ENCODE measurements around the gene OR5B21. TPM values are rescaled to one million over a fixed set of nuclear protein-coding genes. Genes with fewer than 3 reads are reported as not detected.
A peak's percentile ranks its signal among the peaks of the same experiment; 100 is the strongest.

The OR5B21 gene
- not detected in 2 replicates for total RNA-seq

DNA sequence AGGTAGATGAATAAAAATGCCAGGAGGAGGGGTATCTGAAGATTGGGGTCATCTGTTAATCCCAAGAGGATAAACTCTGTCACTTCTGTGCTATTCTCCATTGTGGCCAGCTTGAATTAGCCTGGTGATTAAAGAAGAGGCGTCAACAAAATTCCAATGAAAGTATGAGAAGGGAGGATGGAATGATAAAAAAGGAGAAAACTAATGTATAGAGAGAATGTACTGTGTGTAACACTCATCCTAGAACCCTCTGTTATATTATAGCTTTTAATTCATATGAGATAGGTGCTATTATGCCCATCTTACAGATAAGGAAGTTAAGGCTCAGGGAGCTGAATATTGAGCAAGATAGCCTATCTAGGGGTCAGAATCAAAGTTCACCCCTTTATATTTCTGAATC lies at the start of gene OR5B21:
Gene OR5B21, minus strand, starts transcription at position 101 of the 400 bp plus-strand sequence. Its CDS starts 0 bp downstream, at position 101.
- no peak for DNase-seq (ENCODE audit: insufficient read length, low spot score, missing footprints)
- Histone ChIP-seq H3K79me2 (ENCODE audit: insufficient read depth, low read length) (no peaks in the 10 kb centered on the region), H2AFZ (ENCODE audit: low read length) (no peak within 1 kb of the TSS), H3K4me1 (ENCODE audit: insufficient read depth, low read length) (no peaks in the 10 kb centered on the region), H3K36me3 (ENCODE audit: insufficient read depth, low read length) (no peaks in the 10 kb centered on the region), H3K27ac (ENCODE audit: low read depth, low read length) (no peak within 1 kb of the TSS), H3K9me3 (ENCODE audit: low read depth, low read length) (no peaks in the 10 kb centered on the region), H3K27me3 (ENCODE audit: insufficient read depth, low read length) (no peaks in the 10 kb centered on the region), H3K4me2 (ENCODE audit: insufficient read depth, low read length) (no peak within 1 kb of the TSS), H3K4me3 (ENCODE audit: insufficient read depth, low read length) (no peak within 1 kb of the TSS), H4K20me1 (ENCODE audit: insufficient read depth, low read length) (no peaks in the 10 kb centered on the region)
- TF ChIP-seq, protein P1, sequence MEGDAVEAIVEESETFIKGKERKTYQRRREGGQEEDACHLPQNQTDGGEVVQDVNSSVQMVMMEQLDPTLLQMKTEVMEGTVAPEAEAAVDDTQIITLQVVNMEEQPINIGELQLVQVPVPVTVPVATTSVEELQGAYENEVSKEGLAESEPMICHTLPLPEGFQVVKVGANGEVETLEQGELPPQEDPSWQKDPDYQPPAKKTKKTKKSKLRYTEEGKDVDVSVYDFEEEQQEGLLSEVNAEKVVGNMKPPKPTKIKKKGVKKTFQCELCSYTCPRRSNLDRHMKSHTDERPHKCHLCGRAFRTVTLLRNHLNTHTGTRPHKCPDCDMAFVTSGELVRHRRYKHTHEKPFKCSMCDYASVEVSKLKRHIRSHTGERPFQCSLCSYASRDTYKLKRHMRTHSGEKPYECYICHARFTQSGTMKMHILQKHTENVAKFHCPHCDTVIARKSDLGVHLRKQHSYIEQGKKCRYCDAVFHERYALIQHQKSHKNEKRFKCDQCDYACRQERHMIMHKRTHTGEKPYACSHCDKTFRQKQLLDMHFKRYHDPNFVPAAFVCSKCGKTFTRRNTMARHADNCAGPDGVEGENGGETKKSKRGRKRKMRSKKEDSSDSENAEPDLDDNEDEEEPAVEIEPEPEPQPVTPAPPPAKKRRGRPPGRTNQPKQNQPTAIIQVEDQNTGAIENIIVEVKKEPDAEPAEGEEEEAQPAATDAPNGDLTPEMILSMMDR (IDR thresholded peaks at IDR 0.05; ENCODE audit: extremely low read depth, low read depth, low read length), result no peak

DNA sequence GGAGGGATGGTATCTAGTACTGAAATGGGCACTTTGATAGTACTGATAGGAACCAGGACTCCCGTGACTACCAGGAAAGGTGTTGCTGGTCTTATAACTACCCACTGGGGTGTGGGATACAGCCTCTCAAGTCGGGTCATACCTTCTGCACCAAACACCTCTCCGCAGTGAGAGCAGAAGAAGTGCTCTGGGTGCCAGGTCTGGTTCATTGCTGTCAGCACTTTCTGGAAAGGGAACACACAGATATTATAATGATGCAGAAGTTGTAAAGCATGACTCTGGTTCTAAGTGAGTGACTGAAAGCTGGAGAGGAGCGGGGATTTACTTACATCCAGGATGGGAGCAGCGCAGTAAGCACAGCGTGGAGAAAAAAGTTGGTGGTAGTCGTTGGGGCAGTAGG lies 41.7 kb upstream of the OR5B21 start:
- no peaks in the 10 kb centered on the region for H3K79me2 ChIP-seq (ENCODE audit: insufficient read depth, low read length)
- H3K4me1 ChIP-seq (ENCODE audit: insufficient read depth, low read length), result no peaks in the 10 kb centered on the region
- H3K36me3 ChIP-seq (ENCODE audit: insufficient read depth, low read length), result peaks cover 41% of the 10 kb centered on the region
- no peaks in the 10 kb centered on the region for H3K9me3 ChIP-seq (ENCODE audit: low read depth, low read length)
- no peak overlapping the region for H2AFZ ChIP-seq (ENCODE audit: low read length)
- TF ChIP-seq, protein P1 (IDR thresholded peaks at IDR 0.05; ENCODE audit: extremely low read depth, low read depth, low read length), result no peak
- no peaks in the 10 kb centered on the region for H3K27me3 ChIP-seq (ENCODE audit: insufficient read depth, low read length)
- no peaks in the 10 kb centered on the region for H4K20me1 ChIP-seq (ENCODE audit: insufficient read depth, low read length)
- DNase-seq (ENCODE audit: insufficient read length, low spot score, missing footprints), result peak; percentile 62
- no peak overlapping the region for H3K4me3 ChIP-seq (ENCODE audit: insufficient read depth, low read length)
- no peak overlapping the region for H3K27ac ChIP-seq (ENCODE audit: low read depth, low read length)
- no peak overlapping the region for H3K4me2 ChIP-seq (ENCODE audit: insufficient read depth, low read length)

GRCh38 chr11:58546841-58547240 lies 38.9 kb upstream of the OR5B21 start:
- Histone ChIP-seq H3K27ac (ENCODE audit: low read depth, low read length) (no peak overlapping the region), H4K20me1 (ENCODE audit: insufficient read depth, low read length) (no peaks in the 10 kb centered on the region), H3K4me1 (ENCODE audit: insufficient read depth, low read length) (no peaks in the 10 kb centered on the region), H3K4me2 (ENCODE audit: insufficient read depth, low read length) (no peak overlapping the region), H3K79me2 (ENCODE audit: insufficient read depth, low read length) (no peaks in the 10 kb centered on the region), H2AFZ (ENCODE audit: low read length) (no peak overlapping the region), H3K4me3 (ENCODE audit: insufficient read depth, low read length) (no peak overlapping the region), H3K36me3 (ENCODE audit: insufficient read depth, low read length) (peaks cover 33% of the 10 kb centered on the region), H3K27me3 (ENCODE audit: insufficient read depth, low read length) (no peaks in the 10 kb centered on the region), H3K9me3 (ENCODE audit: low read depth, low read length) (no peaks in the 10 kb centered on the region)
- no peak for DNase-seq (ENCODE audit: insufficient read length, low spot score, missing footprints)
- TF ChIP-seq, protein P1 (IDR thresholded peaks at IDR 0.05; ENCODE audit: extremely low read depth, low read depth, low read length), result no peak

DNA sequence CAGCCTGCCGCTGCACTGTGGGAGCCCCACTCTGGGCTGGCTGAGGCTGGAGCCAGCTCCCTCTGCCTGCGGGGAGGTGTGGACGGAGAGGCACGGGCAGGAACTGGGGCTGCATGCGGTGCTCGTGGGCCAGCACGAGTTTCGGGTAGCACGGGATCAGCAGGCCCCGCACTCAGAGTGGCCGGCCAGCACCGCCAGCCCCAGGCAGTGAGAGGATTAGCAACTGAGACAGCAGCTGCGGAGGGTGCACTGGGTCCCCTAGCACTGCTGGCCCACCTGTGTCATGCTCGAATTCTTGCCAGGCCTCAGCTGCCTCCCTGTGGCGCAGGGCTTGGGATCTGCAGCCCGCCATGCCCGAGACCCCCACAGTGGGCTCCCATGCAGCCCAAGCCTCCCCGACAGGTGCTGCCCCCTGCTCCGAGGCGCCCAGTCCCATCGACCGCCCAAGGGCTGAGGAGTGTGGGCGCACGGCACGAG lies 24.0 kb upstream of the OR5B21 start:
- H3K27ac ChIP-seq (ENCODE audit: low read depth, low read length), result no peak overlapping the region

More for the DNA sequence above, 24.0 kb upstream of the OR5B21 start:
- Histone ChIP-seq H3K36me3 (ENCODE audit: insufficient read depth, low read length) (peaks cover 11% of the 10 kb centered on the region), H3K9me3 (ENCODE audit: low read depth, low read length) (no peaks in the 10 kb centered on the region), H3K79me2 (ENCODE audit: insufficient read depth, low read length) (no peaks in the 10 kb centered on the region), H3K27me3 (ENCODE audit: insufficient read depth, low read length) (no peaks in the 10 kb centered on the region), H3K4me1 (ENCODE audit: insufficient read depth, low read length) (no peaks in the 10 kb centered on the region), H3K4me3 (ENCODE audit: insufficient read depth, low read length) (no peak overlapping the region), H4K20me1 (ENCODE audit: insufficient read depth, low read length) (no peaks in the 10 kb centered on the region), H3K4me2 (ENCODE audit: insufficient read depth, low read length) (no peak overlapping the region), H2AFZ (ENCODE audit: low read length) (no peak overlapping the region)
- no peak for DNase-seq (ENCODE audit: insufficient read length, low spot score, missing footprints)
- TF ChIP-seq, protein P1 (IDR thresholded peaks at IDR 0.05; ENCODE audit: extremely low read depth, low read depth, low read length), result no peak
